Stimulated activated effector memory CD8-positive, alpha-beta T cell treated with anti-CD3 and anti-CD28 coated beads, Interleukin-12 subunit alpha, Interleukin-12 subunit beta, amount 100 ng/mL, for 72 hours (primary cell): ENCODE data around the gene SASH1.
A peak's percentile ranks its signal among the peaks of the same experiment; 100 is the strongest.

Source experiments
- ATAC-seq: fragments of 150-1000 bp; cut with Tn5 transposase; 2 replicates; pipeline ENCODE4 v1.10.0; 2021
- DNase-seq, 2 donors: peaks; one replicate each; pipeline ENCODE4 v3.0.0; 2021 to 2022; ENCODE audit warnings: low spot score in 2 of 2
- H3K27ac Mint-ChIP-seq: one replicate; pipeline ENCODE4 v1.8.0; 2022; ENCODE audit warnings: mild to moderate bottlenecking, mixed read lengths
- H3K36me3 Mint-ChIP-seq: one replicate; pipeline ENCODE4 v1.8.0; 2022; ENCODE audit warnings: mild to moderate bottlenecking, mixed read lengths
- H3K4me1 Mint-ChIP-seq: one replicate; pipeline ENCODE4 v1.8.0; 2022; ENCODE audit warnings: mixed read lengths
- H3K4me3 Mint-ChIP-seq: one replicate; pipeline ENCODE4 v1.8.0; 2022; ENCODE audit warnings: mild to moderate bottlenecking, mixed read lengths
- H3K9me3 Mint-ChIP-seq: one replicate; pipeline ENCODE4 v1.8.0; 2022; ENCODE audit warnings: mixed read lengths

The SASH1 gene

DNA sequence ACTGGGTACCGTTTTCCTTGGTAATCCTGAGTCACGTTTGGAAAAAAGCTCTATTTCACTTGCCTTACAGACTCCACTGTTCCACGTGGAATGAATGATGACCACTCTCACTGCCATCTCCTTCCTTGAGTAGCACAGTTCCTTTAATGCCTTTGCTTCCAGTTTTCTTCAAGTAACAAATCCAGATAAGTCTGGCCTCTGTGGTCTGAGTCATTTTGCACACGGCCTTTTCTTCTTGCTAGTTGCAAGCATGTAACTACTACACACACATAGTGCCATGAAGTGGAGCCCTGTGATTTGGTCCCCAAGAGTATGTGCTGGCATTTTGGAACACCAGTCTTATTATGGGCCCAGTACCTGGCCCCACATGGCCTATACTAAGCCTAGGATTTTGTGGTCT is 182.8 kb downstream of the SASH1 start:
- no peaks in the 10 kb centered on the region for H3K9me3 Mint-ChIP-seq
- peak overlapping the region; percentile 85 for H3K27ac Mint-ChIP-seq
- peak overlapping the region; percentile 50 for H3K4me3 Mint-ChIP-seq
- H3K36me3 Mint-ChIP-seq = peaks cover 6% of the 10 kb centered on the region
- no peak for DNase-seq
- ATAC-seq = peak; percentile 42
- peaks cover 40% of the 10 kb centered on the region for H3K4me1 Mint-ChIP-seq

DNA sequence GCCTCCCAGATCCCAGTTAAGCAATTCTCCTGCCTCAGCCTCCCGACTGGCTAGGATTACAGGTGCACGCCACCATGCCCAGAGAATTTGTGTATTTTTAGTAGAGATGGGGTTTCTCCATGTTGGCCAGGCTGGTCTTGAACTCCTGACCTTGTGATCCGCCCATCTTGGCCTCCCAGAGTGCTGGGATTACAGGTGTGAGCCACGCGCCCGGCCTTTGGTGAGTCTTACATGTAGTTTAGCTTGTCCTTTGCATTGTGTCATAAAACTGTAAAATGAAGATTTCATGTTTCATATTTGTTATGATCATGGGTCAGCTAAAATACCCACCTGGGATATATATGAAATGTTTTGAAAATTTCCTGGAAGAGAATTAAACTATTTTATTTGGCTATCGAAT is 183.5 kb downstream of the SASH1 start:
- ATAC-seq = no peak
- DNase-seq = no peak
- no peak overlapping the region for H3K4me3 Mint-ChIP-seq
- H3K27ac Mint-ChIP-seq = no peak overlapping the region
- peaks cover 33% of the 10 kb centered on the region for H3K4me1 Mint-ChIP-seq
- peaks cover 6% of the 10 kb centered on the region for H3K36me3 Mint-ChIP-seq
- H3K9me3 Mint-ChIP-seq = no peaks in the 10 kb centered on the region

DNA sequence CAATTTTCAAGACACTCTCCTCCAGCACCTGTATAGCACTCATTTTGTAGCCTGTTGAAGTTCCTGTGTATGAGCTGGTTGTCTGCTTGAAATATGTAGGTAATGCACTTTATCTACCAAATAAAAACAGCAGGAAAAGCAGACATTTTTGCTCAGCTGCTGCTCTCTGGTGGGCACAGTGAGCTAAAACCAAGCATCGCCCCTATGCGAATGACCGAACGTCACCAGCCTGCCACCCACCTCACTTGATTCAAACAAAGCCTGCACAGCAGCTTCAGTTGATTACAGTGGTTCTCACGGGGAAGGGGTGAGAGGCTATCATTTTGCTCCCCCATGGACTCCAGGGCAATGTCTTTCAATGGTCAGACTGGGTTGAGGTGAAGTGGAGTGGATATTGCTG is 185.7 kb downstream of the SASH1 start:
- peak overlapping the region; percentile 56 for H3K27ac Mint-ChIP-seq
- no peaks in the 10 kb centered on the region for H3K9me3 Mint-ChIP-seq
- H3K4me3 Mint-ChIP-seq = no peak overlapping the region
- peaks cover 6% of the 10 kb centered on the region for H3K36me3 Mint-ChIP-seq
- ATAC-seq = no peak
- H3K4me1 Mint-ChIP-seq = peaks cover 13% of the 10 kb centered on the region
- no peak for DNase-seq

DNA sequence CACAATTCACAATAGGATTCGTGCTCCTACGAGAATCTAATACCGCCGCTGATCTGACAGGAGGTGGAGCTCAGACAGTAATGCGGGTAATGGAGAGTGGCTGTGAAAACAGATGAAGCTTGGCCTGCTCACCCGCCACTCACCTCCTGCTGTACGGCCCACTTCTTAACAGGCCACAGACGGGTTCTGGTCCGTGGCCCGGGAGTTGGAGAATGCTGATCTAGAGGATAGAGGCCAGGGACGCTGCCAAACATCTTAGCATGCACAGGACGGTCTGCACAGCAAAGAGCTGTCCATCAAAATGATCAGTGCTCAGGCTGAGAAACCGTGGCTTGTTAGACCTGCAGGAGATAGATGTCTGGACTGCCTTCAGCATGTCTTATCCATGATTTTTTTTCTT is 186.4 kb downstream of the SASH1 start:
- ATAC-seq = no peak
- Mint-ChIP-seq H3K36me3 (peaks cover 6% of the 10 kb centered on the region), H3K9me3 (no peaks in the 10 kb centered on the region), H3K4me3 (no peak overlapping the region), H3K4me1 (peaks cover 8% of the 10 kb centered on the region), H3K27ac (no peak overlapping the region)
- no peak for DNase-seq

DNA sequence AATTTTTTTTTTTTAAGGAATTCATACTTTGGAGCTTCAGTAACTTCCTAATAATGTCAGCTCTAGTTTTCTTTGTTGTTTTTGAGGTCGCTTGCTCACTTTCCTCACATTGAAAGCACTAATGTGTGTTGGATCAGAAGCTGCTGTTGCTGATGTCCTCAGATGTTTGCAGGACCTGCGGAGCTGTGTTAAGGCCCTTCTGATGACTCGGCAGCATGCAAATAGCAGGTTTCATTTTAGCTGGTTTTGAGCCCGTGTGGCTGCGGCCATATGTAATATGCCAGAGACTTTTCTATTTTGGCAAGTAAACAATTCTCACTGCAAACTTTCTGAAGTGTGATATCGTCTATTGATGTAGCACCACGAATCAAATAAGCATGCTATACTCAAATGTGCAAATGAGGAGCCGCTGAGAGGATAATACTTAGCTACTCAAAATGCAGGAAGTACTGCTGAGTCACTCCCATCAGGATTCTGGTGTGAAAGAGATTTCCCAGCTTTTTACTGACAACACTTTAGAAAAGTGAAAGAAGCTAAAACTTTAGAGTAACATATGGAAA is 187.8 kb downstream of the SASH1 start:
- ATAC-seq = no peak
- DNase-seq = no peak
- Mint-ChIP-seq H3K9me3 (no peaks in the 10 kb centered on the region), H3K4me3 (no peak overlapping the region), H3K4me1 (peaks cover 2% of the 10 kb centered on the region), H3K27ac (no peak overlapping the region), H3K36me3 (no peaks in the 10 kb centered on the region)

DNA sequence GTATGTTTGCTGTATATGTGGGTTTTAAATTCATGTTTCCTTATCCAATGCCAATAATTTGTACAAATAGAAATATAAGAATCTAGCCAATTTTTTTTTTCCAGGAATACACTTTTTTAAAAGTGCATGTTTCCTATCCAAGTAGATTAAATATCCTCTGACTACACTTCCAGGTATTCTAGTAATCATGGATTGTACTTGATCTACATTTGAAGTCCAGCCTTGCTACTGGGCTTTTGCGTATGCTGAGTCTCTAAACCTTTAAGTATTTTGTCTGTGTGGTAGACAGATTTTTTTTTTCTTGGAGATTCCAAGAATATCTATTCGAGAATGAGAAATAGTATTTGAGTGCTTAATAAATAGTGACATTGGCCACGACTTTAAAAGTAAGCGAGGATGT is 188.3 kb downstream of the SASH1 start:
- Mint-ChIP-seq H3K9me3 (no peaks in the 10 kb centered on the region), H3K27ac (no peak overlapping the region), H3K36me3 (no peaks in the 10 kb centered on the region), H3K4me3 (no peak overlapping the region), H3K4me1 (no peaks in the 10 kb centered on the region)
- no peak for ATAC-seq
- DNase-seq = no peak

DNA sequence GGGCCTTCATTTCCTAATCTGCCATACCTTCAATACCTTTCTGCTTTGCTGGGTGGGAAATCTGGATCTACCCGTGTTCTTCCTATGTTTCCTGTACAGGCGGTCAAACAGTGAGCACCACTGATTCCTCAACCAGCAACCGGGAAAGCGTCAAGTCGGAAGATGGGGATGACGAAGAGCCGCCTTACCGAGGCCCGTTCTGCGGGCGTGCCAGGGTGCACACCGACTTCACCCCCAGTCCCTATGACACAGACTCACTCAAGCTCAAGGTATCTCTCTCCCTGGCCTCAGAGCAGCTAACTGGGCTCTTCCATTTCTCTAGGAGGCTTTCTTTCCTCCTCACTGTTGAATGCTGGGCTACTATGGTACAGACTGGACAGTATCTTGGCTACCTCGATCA is 190.1 kb downstream of the SASH1 start:
- ATAC-seq = no peak
- DNase-seq = no peak
- no peak overlapping the region for H3K4me3 Mint-ChIP-seq

DNA sequence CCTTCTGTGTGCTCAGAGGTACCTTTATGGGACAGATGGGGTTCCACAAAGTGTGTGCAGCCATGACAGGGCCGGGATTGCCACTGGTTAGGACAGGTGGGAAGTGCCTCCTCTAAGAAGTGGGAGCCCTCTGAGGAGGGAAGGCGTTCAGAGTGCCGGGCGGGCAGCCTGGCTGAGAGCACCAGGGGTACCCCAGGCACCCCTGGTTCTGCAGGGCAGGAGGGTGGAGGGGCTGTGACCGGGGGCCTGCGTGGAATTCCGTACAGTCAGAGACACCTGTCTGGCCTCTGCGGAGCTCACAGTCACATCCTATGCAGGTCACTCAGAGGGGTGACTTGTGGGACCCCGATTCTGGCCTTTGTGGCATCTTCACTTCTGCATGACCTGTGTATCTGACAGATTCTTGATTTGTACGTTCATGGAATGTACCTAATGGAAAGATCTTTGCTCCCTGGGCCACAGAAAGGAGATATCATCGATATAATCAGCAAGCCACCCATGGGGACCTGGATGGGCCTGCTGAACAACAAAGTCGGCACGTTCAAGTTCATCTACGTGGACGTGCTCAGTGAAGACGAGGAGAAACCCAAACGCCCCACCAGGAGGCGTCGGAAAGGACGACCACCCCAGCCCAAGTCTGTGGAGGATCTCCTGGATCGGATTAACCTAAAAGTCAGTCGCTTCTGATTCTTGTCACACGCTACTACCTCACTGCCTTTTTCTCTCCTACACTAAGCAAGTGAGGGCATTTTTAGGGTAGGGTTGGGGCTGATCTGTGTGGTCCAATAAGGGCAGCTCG is 190.9 kb downstream of the SASH1 start:
- Mint-ChIP-seq H3K4me1 (no peaks in the 10 kb centered on the region), H3K4me3 (no peak overlapping the region), H3K36me3 (no peaks in the 10 kb centered on the region), H3K9me3 (no peaks in the 10 kb centered on the region), H3K27ac (no peak overlapping the region)
- ATAC-seq = peak; percentile 21
- no peak for DNase-seq

More for the DNA sequence above, 190.1 kb downstream of the SASH1 start:
- Mint-ChIP-seq H3K9me3 (no peaks in the 10 kb centered on the region), H3K27ac (no peak overlapping the region), H3K4me1 (no peaks in the 10 kb centered on the region), H3K36me3 (no peaks in the 10 kb centered on the region)

DNA sequence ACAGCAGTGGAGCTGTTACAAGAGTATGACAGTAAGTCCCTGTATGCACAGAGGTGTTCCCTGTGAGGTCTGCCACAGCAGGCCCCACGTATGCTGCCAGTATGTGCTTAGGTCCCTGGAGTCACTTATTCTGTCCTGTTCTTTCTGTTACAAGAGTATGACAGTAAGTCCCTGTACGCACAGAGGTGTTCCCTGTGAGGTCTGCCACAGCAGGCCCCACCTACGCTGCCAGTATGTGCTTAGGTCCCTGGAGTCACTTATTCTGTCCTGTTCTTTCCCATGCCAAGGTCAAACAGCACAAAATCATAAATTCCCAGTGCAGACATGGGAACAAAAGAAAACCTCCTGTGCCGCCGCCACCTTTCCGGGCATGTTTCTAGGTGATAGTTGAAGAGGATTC is 192.2 kb downstream of the SASH1 start:
- DNase-seq = no peak
- H3K36me3 Mint-ChIP-seq = no peaks in the 10 kb centered on the region
- H3K9me3 Mint-ChIP-seq = no peaks in the 10 kb centered on the region
- H3K4me1 Mint-ChIP-seq = no peaks in the 10 kb centered on the region
- no peak for ATAC-seq
- no peak overlapping the region for H3K4me3 Mint-ChIP-seq
- H3K27ac Mint-ChIP-seq = no peak overlapping the region

DNA sequence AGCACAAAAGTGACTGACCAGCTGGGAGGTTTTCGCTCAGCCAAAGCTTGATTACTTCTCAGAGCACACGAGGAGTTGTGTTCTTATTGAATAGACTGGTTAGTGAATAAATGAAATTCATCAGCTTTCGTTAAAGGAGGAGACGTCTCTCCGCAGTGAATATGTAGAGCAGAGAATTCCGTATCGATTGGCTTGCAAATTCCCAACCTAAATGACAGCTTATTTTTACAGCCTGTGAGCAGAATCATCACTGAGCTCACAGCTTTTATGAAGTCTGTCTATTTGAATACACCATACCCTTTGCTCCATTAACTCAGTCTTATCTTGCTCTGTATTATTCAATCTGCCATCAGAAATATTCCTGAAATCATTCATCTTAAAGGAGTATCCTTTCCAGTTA is 192.7 kb downstream of the SASH1 start:
- DNase-seq (no peak), ATAC-seq (no peak)
- Mint-ChIP-seq H3K9me3 (no peaks in the 10 kb centered on the region), H3K36me3 (no peaks in the 10 kb centered on the region), H3K4me1 (no peaks in the 10 kb centered on the region), H3K4me3 (no peak overlapping the region), H3K27ac (no peak overlapping the region)

DNA sequence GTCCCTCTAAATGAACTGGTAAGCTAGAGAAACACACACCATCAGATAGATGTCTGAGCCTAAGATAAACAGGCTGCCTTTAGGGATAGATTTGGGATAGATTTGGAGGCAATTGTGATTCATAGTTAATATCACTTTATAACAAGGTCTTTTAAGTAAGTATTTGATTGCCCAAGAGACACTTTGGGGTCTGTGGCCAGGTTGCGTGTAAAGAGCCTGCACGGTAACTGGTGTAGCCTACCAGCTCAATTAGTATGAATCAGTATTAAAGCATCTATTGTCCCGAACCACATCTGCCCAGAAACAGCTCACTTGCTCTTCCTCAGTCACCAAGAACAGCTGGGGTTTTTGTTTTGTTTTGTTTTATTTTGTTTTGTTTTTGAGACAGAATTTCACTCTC is 193.3 kb downstream of the SASH1 start:
- H3K36me3 Mint-ChIP-seq = no peaks in the 10 kb centered on the region
- no peaks in the 10 kb centered on the region for H3K9me3 Mint-ChIP-seq
- DNase-seq = no peak

DNA sequence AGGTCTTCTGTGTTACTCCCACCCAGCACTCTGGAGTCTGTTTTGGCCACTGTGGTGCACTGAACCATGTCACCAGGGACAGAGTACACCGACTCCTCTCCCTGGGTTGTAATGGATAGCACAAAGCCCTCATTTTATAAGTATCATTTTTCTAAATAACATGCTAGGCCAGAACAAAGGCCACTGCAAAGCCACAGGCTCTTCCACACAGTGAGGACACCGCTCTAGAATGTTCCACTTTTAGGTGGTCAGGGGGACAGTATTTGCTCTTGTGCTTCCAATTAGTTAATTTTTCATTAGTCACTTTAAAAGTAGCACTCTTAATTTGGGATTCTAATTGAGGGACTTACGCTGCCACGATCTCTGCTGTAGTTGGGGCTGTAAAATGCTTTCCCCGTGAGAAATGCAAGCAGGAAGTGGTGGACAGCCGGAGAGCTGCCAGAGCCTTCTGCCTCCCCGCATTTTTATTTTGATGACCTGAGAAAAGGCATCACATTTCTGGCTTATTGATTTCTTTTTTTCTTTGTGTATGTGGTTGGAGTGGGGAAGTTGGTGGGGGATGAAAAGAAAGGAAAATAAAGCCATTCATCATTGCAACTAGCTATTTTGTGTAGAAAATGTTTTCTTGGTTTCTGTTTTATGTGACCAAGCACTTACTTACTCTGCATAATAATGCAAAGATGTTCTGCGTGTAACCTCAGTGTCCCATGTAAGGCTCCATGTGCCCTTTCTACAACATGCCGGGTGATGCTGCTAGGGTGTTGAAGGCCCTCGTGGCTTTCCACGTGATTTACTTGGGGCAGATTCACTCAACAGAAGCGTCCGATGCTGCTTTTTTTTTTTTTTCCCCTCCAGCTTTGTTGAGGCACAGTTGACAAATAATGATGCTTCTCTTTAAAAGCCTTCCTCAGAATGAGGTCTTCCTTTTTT is 195.9 kb downstream of the SASH1 start:
- no peak overlapping the region for H3K4me3 Mint-ChIP-seq
- ATAC-seq (no peak), DNase-seq (no peak)
- no peaks in the 10 kb centered on the region for H3K36me3 Mint-ChIP-seq
- no peak overlapping the region for H3K27ac Mint-ChIP-seq
- no peaks in the 10 kb centered on the region for H3K4me1 Mint-ChIP-seq
- H3K9me3 Mint-ChIP-seq = no peaks in the 10 kb centered on the region

More for the DNA sequence above, 193.3 kb downstream of the SASH1 start:
- H3K27ac Mint-ChIP-seq = no peak overlapping the region
- no peak for ATAC-seq
- H3K4me1 Mint-ChIP-seq = no peaks in the 10 kb centered on the region
- no peak overlapping the region for H3K4me3 Mint-ChIP-seq

DNA sequence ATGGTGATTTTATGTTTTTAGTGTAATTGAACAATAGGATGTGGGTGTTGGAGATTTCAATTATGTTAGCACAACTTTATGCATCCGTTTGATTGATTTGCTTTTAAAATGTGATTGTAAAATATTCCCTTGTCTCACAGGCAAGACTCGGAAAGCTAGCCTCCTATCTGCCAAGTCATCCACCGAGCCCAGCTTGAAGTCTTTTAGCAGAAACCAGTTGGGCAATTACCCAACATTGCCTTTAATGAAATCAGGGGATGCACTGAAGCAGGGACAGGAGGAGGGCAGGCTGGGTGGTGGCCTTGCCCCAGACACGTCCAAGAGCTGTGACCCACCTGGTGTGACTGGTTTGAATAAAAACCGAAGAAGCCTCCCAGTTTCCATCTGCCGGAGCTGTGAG is 200.9 kb downstream of the SASH1 start:
- no peaks in the 10 kb centered on the region for H3K9me3 Mint-ChIP-seq
- H3K36me3 Mint-ChIP-seq = no peaks in the 10 kb centered on the region
- ATAC-seq = no peak
- no peak overlapping the region for H3K27ac Mint-ChIP-seq
- no peak for DNase-seq
- H3K4me1 Mint-ChIP-seq = no peaks in the 10 kb centered on the region
- H3K4me3 Mint-ChIP-seq = no peak overlapping the region

DNA sequence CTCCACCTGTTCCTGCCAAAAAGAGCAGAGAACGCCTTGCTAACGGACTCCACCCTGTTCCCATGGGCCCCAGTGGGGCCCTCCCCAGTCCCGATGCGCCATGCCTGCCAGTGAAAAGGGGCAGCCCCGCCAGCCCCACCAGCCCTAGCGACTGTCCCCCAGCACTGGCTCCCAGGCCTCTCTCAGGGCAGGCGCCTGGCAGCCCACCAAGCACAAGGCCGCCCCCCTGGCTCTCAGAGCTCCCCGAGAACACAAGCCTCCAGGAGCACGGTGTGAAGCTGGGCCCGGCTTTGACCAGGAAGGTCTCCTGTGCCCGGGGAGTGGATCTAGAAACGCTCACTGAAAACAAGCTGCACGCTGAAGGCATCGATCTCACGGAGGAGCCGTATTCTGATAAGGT is 201.8 kb downstream of the SASH1 start:
- Mint-ChIP-seq H3K36me3 (no peaks in the 10 kb centered on the region), H3K27ac (no peak overlapping the region), H3K9me3 (no peaks in the 10 kb centered on the region), H3K4me3 (no peak overlapping the region), H3K4me1 (no peaks in the 10 kb centered on the region)
- DNase-seq (no peak), ATAC-seq (no peak)

DNA sequence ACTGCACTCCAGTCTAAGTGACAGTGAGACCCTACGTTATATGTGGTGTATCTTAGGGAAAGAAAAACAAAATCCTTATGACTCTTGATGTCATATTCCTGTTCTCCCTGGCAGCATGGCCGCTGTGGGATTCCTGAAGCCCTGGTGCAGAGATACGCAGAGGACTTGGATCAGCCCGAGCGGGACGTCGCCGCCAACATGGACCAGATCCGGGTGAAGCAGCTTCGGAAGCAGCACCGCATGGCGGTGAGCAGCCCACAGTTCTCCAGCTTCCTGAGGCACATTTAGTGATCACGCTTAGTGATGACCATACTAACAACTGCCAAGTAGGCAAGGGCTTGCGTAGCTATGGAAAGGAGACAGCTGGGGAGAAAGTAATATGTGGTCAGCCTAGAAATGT is 203.3 kb downstream of the SASH1 start:
- H3K9me3 Mint-ChIP-seq = no peaks in the 10 kb centered on the region
- ATAC-seq (no peak), DNase-seq (no peak)
- no peaks in the 10 kb centered on the region for H3K4me1 Mint-ChIP-seq
- no peaks in the 10 kb centered on the region for H3K36me3 Mint-ChIP-seq
- no peak overlapping the region for H3K27ac Mint-ChIP-seq
- H3K4me3 Mint-ChIP-seq = no peak overlapping the region

DNA sequence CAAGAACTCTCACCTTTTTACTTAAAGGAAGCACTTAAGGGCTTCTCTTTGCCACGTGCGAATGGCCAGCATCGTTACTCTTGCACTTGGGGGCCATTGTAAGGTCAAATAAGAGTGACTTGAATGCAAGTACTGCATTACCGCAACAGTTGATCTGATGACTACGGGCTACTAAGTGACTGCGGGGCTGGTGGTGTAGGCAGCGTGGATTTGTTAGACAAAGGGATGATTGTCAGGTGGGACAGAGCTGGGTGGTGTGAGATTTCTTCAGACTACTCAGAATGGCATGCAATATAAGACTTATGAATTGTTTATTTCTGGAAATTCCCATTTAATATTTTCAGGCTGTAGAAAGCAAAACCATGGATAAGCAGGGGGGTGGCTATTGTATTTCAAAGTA is 204.5 kb downstream of the SASH1 start:
- no peak overlapping the region for H3K4me3 Mint-ChIP-seq
- no peaks in the 10 kb centered on the region for H3K36me3 Mint-ChIP-seq
- no peaks in the 10 kb centered on the region for H3K4me1 Mint-ChIP-seq
- no peak for ATAC-seq
- no peaks in the 10 kb centered on the region for H3K9me3 Mint-ChIP-seq
- no peak overlapping the region for H3K27ac Mint-ChIP-seq
- DNase-seq = no peak
